GM18870 (cell line): ENCODE measurements around the gene ARPC5L.
A peak's percentile ranks its signal among the peaks of the same experiment; 100 is the strongest.
"Not testable (repeated sequence)": the region's sequence is repeated elsewhere in the genome, so short reads cannot be mapped to it uniquely, and the experiment has no call there.

Source experiments
- ATAC-seq: cut with Tn5 transposase; IDR thresholded peaks from one replicate; pipeline ENCODE4 v1.9.1; 2021; ENCODE audit warnings: moderate library complexity; ENCODE audit not compliant: unreplicated experiment

The ARPC5L gene

DNA sequence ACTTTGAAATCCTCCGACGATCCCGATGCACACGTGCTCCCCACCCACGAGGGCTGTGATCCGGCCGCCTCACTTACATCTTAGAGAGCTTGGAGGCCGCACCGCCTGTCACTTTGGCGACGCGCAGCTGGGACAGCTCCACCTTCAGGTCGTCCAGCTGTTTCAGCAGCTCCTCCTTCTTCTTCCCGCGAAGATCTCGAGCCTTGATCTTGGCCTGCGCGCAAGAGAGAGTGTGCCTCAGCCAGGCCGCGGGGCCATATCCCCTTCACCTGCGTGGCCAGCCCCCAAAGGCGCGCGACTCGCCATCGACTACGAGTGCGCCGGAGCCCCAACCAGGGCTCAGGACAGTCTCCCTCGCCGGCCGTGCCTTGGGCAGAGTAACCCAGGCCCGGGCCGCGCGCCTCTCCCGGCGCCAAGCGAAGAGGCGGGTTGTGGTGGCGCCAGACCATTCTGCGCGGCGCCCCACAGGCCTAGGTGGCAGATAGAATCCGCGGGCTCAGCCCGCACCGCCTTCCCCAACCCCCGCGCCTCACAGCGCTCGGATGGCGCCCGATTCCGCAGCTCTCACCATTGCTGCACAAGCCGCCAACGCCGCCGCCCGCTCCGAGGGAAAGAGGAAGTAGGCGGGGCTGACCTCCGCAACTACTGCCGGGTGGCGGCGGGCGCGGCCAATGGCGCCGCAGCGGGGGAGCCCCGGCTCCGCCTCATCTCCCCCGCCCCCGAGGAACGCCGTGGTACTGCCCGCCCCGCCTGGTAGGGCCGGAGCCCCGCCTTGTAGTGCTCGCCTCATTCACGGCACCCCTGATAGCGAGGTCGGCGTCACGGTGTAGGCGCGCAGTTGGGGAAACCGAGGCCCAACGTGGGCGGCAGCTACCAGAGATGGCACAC lies at the start of gene ARPC5L, which contains the start of gene RPL35:
Gene ARPC5L (plus strand): TSS at position 789 of the 888 bp plus-strand sequence. CDS start 7,161 bp downstream, outside the sequence.
Gene RPL35 (minus strand): TSS at position 616 of the 888 bp plus-strand sequence. CDS start 45 bp downstream, at position 571.
- ATAC-seq: peak; percentile 67

DNA sequence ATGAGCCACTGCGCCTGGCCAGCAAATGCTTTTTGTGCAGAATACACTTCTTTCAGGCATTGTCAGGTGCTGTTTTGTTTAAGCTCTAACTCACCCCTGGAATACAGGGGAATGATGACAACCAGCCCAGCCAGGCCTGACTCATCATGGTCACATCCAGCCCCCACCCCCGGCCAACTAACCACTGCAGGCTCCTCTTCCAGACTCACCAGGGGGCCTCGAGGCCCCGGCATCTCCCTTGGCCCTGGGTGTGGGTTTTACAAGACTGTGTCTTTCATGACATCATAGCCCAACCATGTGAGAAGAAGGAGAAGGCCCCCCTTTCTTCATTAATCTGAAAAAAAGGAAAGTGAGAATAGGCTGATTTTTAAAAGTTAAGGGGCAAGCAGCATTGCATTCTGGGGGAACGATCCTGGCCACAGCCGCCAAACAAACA lies 49.5 kb upstream of the ARPC5L start:
- no peak for ATAC-seq

DNA sequence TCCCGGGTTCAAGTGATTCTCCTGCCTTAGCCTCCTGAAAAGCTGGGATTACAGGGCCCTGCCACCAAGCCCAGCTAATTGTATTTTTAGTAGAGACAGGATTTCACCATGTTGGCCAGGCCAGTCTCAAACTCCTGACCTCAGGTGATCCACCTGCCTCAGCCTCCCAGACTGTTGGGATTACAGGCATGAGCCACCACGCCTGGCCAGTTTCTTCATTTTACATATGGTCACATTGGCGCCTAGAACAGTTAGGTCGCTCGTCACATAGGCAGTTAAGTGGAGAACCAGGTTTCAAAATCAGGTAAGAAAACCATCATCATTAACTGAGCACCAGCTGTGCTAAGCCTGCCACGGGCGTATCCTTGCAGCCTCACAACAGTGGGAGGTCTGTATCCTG lies 48.9 kb upstream of the ARPC5L start:
- ATAC-seq: no peak

- ATAC-seq: no peak
Measured at GRCh38 chr9:124813501-124814163, 48.3 kb upstream of the ARPC5L start.

DNA sequence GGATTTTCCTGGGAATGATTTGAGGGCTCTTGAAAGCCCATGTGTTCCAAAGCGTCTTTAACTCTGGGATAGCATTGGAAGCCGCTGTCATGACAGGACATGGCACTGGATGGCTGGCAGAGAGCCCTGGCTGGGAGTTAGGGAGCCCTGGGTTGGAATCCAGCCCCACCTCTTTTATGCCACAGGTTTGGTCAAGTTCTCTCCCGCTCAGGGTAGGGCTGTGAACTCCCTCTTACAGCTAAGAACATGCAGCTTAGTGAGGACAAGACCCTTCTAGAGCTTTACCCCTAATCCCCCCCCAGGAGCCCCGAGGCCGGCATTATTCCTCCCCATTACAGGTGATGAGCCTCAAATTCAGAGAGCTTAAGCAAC lies 47.8 kb upstream of the ARPC5L start:
- no peak for ATAC-seq

DNA sequence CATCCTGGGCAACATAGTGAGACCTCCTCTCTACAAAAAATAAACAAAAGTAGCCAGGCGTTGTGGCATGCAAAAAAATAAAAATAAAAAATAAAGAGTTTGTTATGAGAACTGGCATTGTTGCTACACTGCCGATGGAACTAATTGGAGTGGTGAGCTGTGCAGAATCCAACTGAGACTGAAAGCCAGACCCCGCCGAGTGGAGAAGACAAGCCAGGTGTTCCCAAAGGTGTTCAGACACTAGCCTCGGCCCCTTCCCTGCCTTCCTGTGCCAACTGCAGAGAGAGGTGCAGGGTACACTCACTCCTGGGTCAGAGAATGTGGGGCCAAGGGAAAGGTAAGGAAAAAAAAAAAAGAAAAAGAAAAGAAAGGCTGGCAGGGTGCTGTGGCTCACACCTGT lies 46.3 kb upstream of the ARPC5L start:
- ATAC-seq: no peak

DNA sequence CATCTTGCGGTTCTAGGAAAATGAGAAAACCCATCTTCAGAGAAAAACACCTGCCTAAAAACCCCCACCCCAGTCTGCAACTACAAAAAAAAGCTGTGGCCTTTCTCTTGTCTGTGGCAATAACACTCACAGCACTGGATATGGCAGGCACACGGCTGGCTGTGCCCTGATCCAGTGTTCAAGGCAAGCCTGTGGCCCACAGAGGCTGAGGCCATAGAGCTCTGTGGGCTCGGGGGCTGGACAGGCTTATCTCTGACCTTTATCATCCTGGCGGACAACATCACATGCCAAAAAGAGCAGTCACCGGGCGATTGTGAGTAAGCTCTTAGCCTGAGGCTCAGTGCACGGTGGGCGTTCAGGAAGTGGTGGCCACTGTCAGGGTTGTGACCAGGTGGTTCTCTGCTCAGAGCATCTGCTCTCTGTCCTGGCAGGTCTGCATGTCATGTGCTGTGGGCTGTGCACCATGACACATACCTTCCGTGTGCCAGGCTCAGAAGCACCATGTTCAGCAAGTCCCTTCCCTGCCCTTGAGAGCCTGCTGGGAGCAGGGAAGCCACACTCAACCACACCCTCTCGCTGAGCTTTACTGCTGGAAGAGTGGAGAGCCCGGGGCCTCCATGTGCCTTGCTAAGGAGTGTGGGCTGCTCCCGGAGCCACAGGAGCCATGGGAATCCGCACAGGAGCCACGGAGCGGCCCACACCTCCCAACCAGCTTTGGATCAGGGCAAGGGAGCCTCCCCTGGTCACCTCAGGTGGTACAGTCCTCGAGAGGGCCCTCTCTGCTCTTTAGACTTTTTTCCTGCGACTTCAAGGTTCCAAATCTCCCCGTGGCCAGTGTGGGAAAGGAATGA lies 43.3 kb upstream of the ARPC5L start:
- ATAC-seq: no peak

DNA sequence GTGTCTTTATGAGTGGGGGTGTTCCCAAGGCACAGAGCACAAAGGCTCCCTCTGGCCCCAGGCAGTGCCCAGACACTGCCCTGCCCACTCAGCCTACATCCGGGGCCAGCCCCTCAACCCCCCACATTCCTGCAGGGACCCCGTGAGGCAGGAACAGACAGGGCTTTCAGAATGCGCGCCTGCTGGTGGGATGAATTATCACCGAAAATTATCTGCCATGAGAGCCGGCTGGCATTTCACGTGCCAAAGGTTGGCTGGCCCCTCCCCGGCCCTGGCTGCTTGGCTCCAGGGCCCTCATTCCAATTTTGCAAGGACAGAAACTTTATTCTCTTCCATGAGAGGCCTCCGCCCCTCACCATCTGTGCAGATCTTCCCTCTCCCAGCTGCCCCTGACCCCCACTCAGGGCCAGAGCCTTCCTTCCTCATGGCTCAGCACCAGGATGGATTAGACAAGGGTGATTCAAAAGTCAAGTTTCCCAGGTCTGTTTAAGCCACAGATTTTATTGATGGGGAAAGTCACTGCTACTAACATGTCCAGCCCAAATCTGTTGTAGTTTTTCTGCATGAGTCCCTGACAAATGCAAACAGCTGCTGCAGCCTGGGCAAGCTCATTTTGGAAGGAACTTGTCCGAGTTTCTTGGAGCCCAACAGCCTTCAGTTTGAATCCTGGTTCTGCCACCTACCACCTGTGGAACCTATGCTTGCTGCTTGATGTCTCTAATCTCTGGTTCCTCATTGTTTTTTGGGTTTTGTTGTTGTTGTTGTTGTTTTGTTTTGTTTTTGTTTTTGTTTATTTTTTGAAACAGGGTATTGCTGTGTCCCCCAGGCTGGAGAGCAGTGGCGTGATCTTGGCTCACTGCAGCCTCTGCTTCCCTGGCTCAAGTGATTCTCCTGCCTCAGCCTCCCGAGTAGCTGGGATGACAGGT lies 41.0 kb upstream of the ARPC5L start:
- ATAC-seq: no peak

DNA sequence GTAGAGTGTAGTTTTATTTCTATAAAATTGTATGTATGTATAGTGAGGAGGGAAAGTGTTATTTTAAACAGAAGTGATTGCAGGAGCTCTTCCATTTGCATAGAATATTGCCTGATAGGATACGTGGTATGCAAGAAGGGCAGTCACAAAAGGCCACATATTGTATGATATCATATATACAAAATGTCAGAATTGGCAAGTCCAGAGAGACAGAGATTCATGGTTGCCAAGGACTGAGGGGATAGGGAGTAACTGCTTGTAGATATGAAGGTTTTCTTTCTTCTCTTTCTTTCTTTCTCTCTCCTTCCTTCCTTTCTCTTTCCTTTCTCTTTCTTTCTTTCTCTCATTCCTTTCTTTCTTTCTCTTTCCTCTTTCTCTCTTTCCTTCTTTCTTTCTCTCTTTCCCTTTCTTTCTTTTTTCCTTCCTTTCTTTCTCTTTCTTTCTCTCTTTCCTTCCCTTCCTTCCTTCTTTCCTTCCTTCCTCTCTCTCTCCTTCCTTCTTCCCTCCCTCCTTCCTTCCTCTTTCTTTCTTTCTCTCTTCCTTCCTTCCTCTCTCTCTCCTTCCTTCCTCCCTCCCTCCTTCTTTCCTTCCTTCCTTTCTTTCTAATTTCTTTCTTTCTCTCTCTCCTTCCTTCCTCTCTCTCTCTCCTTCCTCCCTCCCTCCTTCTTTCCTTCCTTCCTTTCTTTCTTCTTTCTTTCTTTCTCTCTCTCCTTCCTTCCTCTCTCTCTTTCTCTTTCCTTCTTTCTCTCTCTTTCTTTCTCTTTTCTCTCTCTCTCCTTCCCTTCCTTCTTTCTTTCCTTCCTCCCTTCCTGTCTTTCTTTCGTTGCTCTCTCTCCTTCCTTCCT lies 33.2 kb upstream of the ARPC5L start:
- ATAC-seq: no peak

DNA sequence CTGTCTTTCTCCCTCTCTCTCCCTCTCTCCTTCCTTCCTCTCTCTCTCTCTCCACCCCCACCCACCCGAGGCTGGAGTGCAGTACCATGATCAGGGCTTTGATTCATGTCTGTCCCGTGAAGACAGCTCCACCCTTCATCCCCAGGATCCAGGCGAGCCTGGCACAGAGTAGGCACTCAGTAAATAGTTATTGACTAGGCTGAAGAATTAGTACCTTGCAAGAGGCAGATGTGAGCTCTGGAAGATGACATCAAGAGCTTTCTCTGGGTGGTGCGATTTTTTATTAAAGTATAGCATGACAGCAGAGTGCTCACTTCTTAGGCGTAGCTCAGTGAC lies 32.6 kb upstream of the ARPC5L start:
- no peak for ATAC-seq

- ATAC-seq: no peak
Measured at GRCh38 chr9:124830593-124830992, 31.3 kb upstream of the ARPC5L start.

GRCh38 chr9:124831642-124832364 lies 30.1 kb upstream of the ARPC5L start:
- no peak for ATAC-seq

- ATAC-seq: no peak
Measured at GRCh38 chr9:124834591-124834990, 27.3 kb upstream of the ARPC5L start.

DNA sequence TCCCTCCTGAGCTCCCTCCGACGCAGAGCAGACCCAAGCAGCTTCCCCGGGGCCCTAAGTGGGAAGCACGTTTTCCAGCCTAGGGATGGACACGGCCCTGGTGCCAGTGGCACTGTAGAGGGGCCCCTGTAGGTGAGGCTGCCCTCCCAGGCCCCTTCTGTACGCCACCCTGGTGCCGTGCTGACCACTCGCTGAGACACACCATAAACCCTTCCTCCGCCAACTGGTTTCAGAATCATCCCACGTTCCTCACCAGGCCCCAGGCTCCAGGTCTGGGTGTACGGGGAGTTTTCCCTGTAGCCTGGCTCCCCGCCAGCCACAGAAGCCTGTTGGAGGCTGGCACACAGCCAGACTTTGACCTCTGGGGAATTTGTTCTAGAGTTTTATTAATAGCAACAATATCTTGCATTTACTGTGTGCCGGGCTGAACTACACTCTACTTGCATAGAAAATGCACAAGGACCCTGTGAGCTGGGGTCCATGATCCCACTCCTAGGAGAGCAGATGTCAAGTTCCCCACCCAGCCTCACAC lies 26.8 kb upstream of the ARPC5L start:
- no peak for ATAC-seq

DNA sequence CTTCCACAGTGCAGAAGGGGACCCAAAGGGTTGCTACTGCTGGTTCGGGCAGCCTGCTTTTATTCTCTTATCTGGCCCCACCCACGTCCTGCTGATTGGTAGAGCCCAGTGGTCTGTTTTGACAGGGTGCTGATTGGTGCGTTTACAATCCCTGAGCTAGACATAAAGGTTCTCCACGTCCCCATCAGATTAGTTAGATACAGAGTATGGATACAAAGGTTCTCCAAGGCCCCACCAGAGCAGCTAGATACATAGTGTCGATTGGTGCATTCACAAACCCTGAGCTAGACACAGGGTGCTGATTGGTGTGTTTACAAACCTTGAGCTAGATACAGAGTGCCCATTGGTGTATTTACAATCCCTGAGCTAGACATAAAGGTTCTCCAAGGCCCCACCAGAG lies 23.8 kb upstream of the ARPC5L start:
- not testable (repeated sequence) for ATAC-seq

- not testable (repeated sequence) for ATAC-seq
Measured at GRCh38 chr9:124838567-124839275, 23.2 kb upstream of the ARPC5L start.

DNA sequence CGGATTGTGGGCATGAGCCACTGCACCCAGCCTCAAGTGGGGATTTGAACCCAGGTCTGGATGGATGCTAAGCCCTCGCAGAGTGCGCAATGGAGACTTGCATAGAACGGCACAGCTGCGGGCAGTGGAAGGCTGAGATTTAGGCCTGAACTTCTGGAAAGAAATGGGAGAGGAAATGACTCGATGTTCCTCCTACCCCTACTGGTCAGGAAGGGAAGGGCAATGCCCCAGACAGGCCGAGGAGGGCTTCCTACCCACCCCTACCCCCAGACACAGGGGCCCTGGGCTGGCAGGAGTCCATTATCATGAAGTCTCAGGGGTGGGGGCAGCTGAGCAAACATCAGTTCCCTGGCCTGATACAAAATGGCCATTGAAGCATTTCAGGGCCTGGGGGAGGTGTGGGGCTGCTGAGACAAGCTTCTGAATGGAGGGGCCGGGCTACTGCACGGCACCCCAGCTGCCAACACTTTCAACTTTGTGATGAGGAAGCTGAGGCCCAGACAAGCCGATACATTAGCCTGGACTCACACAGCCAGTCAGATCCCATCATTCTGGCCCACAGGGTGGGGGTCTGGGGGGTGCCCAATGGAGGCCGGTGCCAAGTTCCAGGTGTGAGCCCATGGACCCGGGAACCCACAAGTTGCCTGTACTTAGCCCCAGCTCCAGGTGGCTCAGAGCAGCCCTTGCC lies 22.2 kb upstream of the ARPC5L start:
- ATAC-seq: no peak
